GM12878 (cell line): Measurements from ENCODE around the gene MTM1. TPM values are rescaled to one million over a fixed set of nuclear protein-coding genes. Genes with fewer than 3 reads are reported as not detected.

Source experiments
- ATAC-seq: fragments of 200-7000 bp; cut with Tn5 transposase; 3 replicates; pipeline ENCODE4 v1.9.1; 2020; ENCODE audit warnings: mild to moderate bottlenecking, moderate library complexity
- BruUV-seq: library from RNA; stranded (reverse); fragments of 400-500 nt; replicated peaks from 2 replicates; lab custom pipeline; 2021; lab: Mats Ljungman, UMichigan
- CTCF ChIA-PET: fragments of 300-600 bp; sonication (Branson Sonifier 250); formaldehyde crosslinking; extraction: SDS; loops from one replicate; lab custom pipeline; 2021; ENCODE audit warnings: inconsistent platforms; lab: Yijun Ruan, JAX
- POLR2A ChIA-PET: fragments of 350-600 bp; formaldehyde crosslinking; extraction: SDS; loops from one replicate; lab custom pipeline; 2021; ENCODE audit warnings: inconsistent platforms; lab: Charles Lee
- RAD21 ChIA-PET: fragments of 300-600 bp; sonication (Branson Sonifier 250); formaldehyde crosslinking; loops from one replicate; lab custom pipeline; 2023; ENCODE audit warnings: antibody characterized with exemption; ENCODE audit not compliant: unreplicated experiment; lab: Charles Lee
- SMC1A ChIA-PET: fragments of 300-600 bp; sonication (Branson Sonifier 250); formaldehyde crosslinking; loops from one replicate; lab custom pipeline; 2023; ENCODE audit not compliant: unreplicated experiment, uncharacterized antibody; lab: Charles Lee
- DNase-seq: peaks from one replicate; pipeline ENCODE4 v3.0.0-alpha.2; 2011; ENCODE audit warnings: low read depth, low spot score
- FAIRE-seq: peaks from 3 replicates; lab custom pipeline; 2011; peaks lifted over from hg19 to GRCh38; lab: Jason Lieb, UNC
- H2AFZ ChIP-seq: 2 replicates; pipeline ENCODE4 v1.6.0; 2011; ENCODE audit warnings: low read depth, low read length, control low read depth; ENCODE audit not compliant: control insufficient read depth
- H3K27ac ChIP-seq: 2 replicates; pipeline ENCODE4 v1.5.1; 2011; ENCODE audit warnings: control low read depth; ENCODE audit not compliant: control insufficient read depth, insufficient read depth
- H3K27me3 ChIP-seq, 2 experiments: replicated peaks in 1 of 2; 2 replicates each; pipeline versions ENCODE4 v1.6.0 to v1.6.1; 2011; ENCODE audit warnings: low read length in 1 of 2; ENCODE audit not compliant: control insufficient read depth in 2 of 2, insufficient read depth in 2 of 2
- H3K36me3 ChIP-seq, 2 experiments: 2 replicates each; pipeline ENCODE4 v1.5.1; 2011; ENCODE audit warnings: low read length in 1 of 2; ENCODE audit not compliant: control insufficient read depth in 2 of 2, insufficient read depth in 2 of 2
- H3K4me1 ChIP-seq: 2 replicates; pipeline ENCODE4 v1.6.1; 2011; ENCODE audit warnings: mild to moderate bottlenecking, low read length, moderate library complexity, mixed read lengths; ENCODE audit not compliant: control insufficient read depth, insufficient read depth
- H3K4me2 ChIP-seq: 2 replicates; pipeline ENCODE4 v1.6.0; 2011; ENCODE audit warnings: control low read depth; ENCODE audit not compliant: control insufficient read depth, insufficient read depth
- H3K4me3 ChIP-seq: fragments of 200-600 bp; sonication (generic); 2 replicates; pipeline ENCODE4 v1.5.1; 2016
- H3K79me2 ChIP-seq: 2 replicates; pipeline ENCODE4 v1.6.0; 2011; ENCODE audit warnings: low read length; ENCODE audit not compliant: control insufficient read depth, insufficient read depth
- H3K9ac ChIP-seq: 2 replicates; pipeline ENCODE4 v1.8.0; 2011; ENCODE audit warnings: low read length, control low read depth, mixed read lengths; ENCODE audit not compliant: control insufficient read depth, insufficient read depth
- H3K9me3 ChIP-seq: replicated peaks from 3 replicates; pipeline ENCODE4 v1.5.1; 2011; ENCODE audit warnings: mild to moderate bottlenecking, low read length; ENCODE audit not compliant: control insufficient read depth, insufficient read depth
- H4K20me1 ChIP-seq: 2 replicates; pipeline ENCODE4 v1.6.0; 2011; ENCODE audit not compliant: control insufficient read depth, insufficient read depth
- ATF7 ChIP-seq: fragments of 450-650 bp; IDR thresholded peaks from 2 replicates; pipeline ENCODE4 v1.6.1; 2016; ENCODE audit warnings: low read depth, mild to moderate bottlenecking
- BRCA1 ChIP-seq: IDR thresholded peaks from 2 replicates; pipeline ENCODE4 v1.6.1; 2011; ENCODE audit warnings: low read depth, low read length, improper control_type of control experiment
- CHD1 ChIP-seq: IDR thresholded peaks from 2 replicates; pipeline ENCODE4 v1.6.1; 2012; ENCODE audit warnings: low read depth, low read length, improper control_type of control experiment
- CHD2 ChIP-seq: IDR thresholded peaks from 2 replicates; pipeline ENCODE4 v1.6.1; 2011; ENCODE audit warnings: low read depth, low read length, improper control_type of control experiment, borderline replicate concordance
- CHD4 ChIP-seq: fragments of 200-600 bp; sonication (generic); IDR thresholded peaks from 2 replicates; pipeline ENCODE4 v1.6.1; 2016; ENCODE audit warnings: mild to moderate bottlenecking
- HDAC6 ChIP-seq: fragments of 200-600 bp; sonication (generic); IDR thresholded peaks from one replicate; pipeline ENCODE4 v1.8.0; 2017; ENCODE audit warnings: antibody characterized with exemption; ENCODE audit not compliant: unreplicated experiment
- MLLT1 ChIP-seq: fragments of 450-650 bp; IDR thresholded peaks from 2 replicates; pipeline ENCODE4 v1.6.1; 2016; ENCODE audit warnings: mild to moderate bottlenecking
- MTA3 ChIP-seq: IDR thresholded peaks from 2 replicates; pipeline ENCODE4 v1.6.1; 2012; ENCODE audit warnings: low read length, inconsistent platforms, borderline replicate concordance
- POU2F2 ChIP-seq: IDR thresholded peaks from 3 replicates; pipeline ENCODE4 v1.6.1; 2011; ENCODE audit warnings: low read depth, mild to moderate bottlenecking, low read length, borderline replicate concordance
- SMAD1 ChIP-seq: fragments of 450-650 bp; IDR thresholded peaks from 2 replicates; pipeline ENCODE4 v1.6.1; 2018; ENCODE audit warnings: mild to moderate bottlenecking, low read depth; ENCODE audit not compliant: partially characterized antibody
- SRF ChIP-seq, 2 experiments: IDR thresholded peaks; 2 replicates each; pipeline ENCODE4 v1.6.1; 2011; ENCODE audit warnings: low read depth in 2 of 2, low read length in 2 of 2, mild to moderate bottlenecking in 1 of 2, moderate library complexity in 1 of 2
- STAT3 ChIP-seq: IDR thresholded peaks from 2 replicates; pipeline ENCODE4 v1.6.1; 2011; ENCODE audit warnings: low read depth, low read length, improper control_type of control experiment
- SUPT20H ChIP-seq: IDR thresholded peaks from 2 replicates; pipeline ENCODE4 v1.6.1; 2011; ENCODE audit warnings: low read depth, mild to moderate bottlenecking, low read length, moderate library complexity, borderline replicate concordance; ENCODE audit not compliant: control insufficient read depth
- TARDBP ChIP-seq: IDR thresholded peaks from 2 replicates; pipeline ENCODE4 v1.6.1; 2016; ENCODE audit warnings: borderline replicate concordance
- ZNF207 ChIP-seq: fragments of 450-650 bp; IDR thresholded peaks from 2 replicates; pipeline ENCODE4 v1.6.1; 2014; ENCODE audit warnings: antibody characterized with exemption, mild to moderate bottlenecking, borderline replicate concordance
- WGBS: methylation state at CpG from one replicate; pipeline ENCODE4 v1.1.6; 2016; ENCODE audit warnings: low lambda C conversion rate; ENCODE audit not compliant: insufficient replicate concordance, insufficient coverage; ENCODE audit errors: missing lambda C conversion rate; 5-methylcytosine and 5-hydroxymethylcytosine counted together
- in situ Hi-C: fragments of 300-500 bp; cut with MboI; formaldehyde crosslinking; loops from 9 replicates; pipeline ENCODE4 v1.14.3; 2018; ENCODE audit warnings: mixed read lengths
- intact Hi-C: fragments of 100-400 bp; cut with micrococcal nuclease; formaldehyde crosslinking; loops from one replicate; pipeline ENCODE4 v1.14.2; 2022; ENCODE audit not compliant: unreplicated experiment
- polyA plus RNA-seq, 11 experiments: library from polyadenylated mRNA; depleted of rRNA in 4 of 11; unstranded in 6 of 11; stranded (reverse) in 5 of 11; fragments of >200 nt; fragmentation: Nextera tagmentation in 4 of 11; fragmentation: Illumina TruSeq in 1 of 11; extraction: Ambion mirVana in 4 of 11; extraction: Trizol in 1 of 11; gene quantifications; 1 replicate in 1 of 11; 2 replicates in 10 of 11; pipeline versions ENCODE4 v1.2.1 to v1.2.3, GENCODE V29; 2011 to 2016; ENCODE audit warnings: inconsistent platforms in 2 of 11, missing spikeins in 2 of 11, low read depth in 1 of 11
- total RNA-seq, 4 experiments: library from RNA; depleted of rRNA in 3 of 4; stranded (reverse); fragments of >200 nt in 3 of 4; fragmentation: Illumina TruSeq in 1 of 4; extraction: Trizol in 1 of 4; gene quantifications; 2 replicates each; pipeline versions ENCODE4 v1.2.1 to v1.2.3, GENCODE V29; 2013 to 2021
- TF ChIP-seq, protein P1 (sequence below): fragments of 450-650 bp; IDR thresholded peaks from 2 replicates; pipeline ENCODE4 v1.6.1; 2018; ENCODE audit warnings: mild to moderate bottlenecking, low read depth, moderate library complexity; ENCODE audit not compliant: partially characterized antibody
- TF ChIP-seq, protein P2 (sequence below): IDR thresholded peaks from 2 replicates; pipeline ENCODE4 v1.6.1; 2012; ENCODE audit warnings: low read depth, low read length, improper control_type of control experiment

The MTM1 gene
- total and polyA plus RNA-seq, 10 of the 15 experiments (the other 5 are each of a cell fraction or from before 2014, with no cell fraction given), result 3.9 to 13.3 (median 8.4) TPM

DNA sequence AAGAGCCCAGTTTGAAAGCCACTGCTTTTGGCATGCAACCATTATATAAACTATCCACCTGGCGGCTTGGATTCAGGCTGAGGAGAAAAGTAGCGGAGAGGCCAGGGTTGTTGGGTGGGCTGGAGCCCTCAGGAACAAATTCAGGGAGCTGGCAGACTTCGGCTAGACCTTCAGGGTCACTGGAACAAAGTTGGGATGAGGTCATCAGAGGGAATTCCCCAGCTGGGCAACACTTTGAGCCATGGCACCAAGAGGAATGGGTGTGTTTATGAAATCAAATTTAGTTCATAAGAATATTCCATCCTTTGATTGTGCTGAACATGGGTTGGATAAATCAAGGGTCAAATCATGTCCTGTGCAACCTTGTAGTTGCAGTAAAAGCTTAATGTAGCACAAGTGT is 146.8 kb downstream of the MTM1 start (continued):
- TF ChIP-seq, protein P1, sequence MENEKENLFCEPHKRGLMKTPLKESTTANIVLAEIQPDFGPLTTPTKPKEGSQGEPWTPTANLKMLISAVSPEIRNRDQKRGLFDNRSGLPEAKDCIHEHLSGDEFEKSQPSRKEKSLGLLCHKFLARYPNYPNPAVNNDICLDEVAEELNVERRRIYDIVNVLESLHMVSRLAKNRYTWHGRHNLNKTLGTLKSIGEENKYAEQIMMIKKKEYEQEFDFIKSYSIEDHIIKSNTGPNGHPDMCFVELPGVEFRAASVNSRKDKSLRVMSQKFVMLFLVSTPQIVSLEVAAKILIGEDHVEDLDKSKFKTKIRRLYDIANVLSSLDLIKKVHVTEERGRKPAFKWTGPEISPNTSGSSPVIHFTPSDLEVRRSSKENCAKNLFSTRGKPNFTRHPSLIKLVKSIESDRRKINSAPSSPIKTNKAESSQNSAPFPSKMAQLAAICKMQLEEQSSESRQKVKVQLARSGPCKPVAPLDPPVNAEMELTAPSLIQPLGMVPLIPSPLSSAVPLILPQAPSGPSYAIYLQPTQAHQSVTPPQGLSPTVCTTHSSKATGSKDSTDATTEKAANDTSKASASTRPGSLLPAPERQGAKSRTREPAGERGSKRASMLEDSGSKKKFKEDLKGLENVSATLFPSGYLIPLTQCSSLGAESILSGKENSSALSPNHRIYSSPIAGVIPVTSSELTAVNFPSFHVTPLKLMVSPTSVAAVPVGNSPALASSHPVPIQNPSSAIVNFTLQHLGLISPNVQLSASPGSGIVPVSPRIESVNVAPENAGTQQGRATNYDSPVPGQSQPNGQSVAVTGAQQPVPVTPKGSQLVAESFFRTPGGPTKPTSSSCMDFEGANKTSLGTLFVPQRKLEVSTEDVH, result no peak
- TF ChIP-seq SRF (IDR thresholded peaks at IDR 0.05; ENCODE audit: low read depth in 2 of 2, low read length in 2 of 2) (no peak), MTA3 (no peak), SMAD1 (no peak), CHD1 (no peak), TARDBP (no peak), POU2F2 (no peak)
- TF ChIP-seq, protein P2, sequence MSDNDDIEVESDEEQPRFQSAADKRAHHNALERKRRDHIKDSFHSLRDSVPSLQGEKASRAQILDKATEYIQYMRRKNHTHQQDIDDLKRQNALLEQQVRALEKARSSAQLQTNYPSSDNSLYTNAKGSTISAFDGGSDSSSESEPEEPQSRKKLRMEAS, result no peak
- TF ChIP-seq, all 136 proteins: peak for 0

GRCh38 chrX:150719621-150720020 is 151.2 kb downstream of the MTM1 start:
- no peak for FAIRE-seq
- no TSS peak for BruUV-seq
- Histone ChIP-seq H2AFZ (no peak overlapping the region), H3K27ac (no peak overlapping the region), H4K20me1 (no peaks in the 10 kb centered on the region), H3K27me3 (no peaks in the 10 kb centered on the region), H3K4me1 (no peaks in the 10 kb centered on the region), H3K4me2 (no peak overlapping the region), H3K79me2 (no peaks in the 10 kb centered on the region), H3K9ac (no peak overlapping the region), H3K36me3 (no peaks in the 10 kb centered on the region; a peak in 1 of 4 replicates), H3K9me3 (no peaks in the 10 kb centered on the region), H3K4me3 (no peak overlapping the region)
- RAD21 ChIA-PET, result interaction anchor here (1.1 kb wide), 1 partner anchor 27 kb away, joined by 3 read pairs; no protein-coding TSS in a partner anchor
- no peak for ATAC-seq
- POLR2A ChIA-PET, result no interaction called here
- SMC1A ChIA-PET, result interaction anchor here (0.7 to 9.9 kb wide), 4 partner anchors 11 to 37 kb away, joined by 3 to 132 read pairs (median 7); no protein-coding TSS in a partner anchor
- intact Hi-C loops, result loop anchor here (10.0 kb wide), 1 partner anchor 175 kb away; no protein-coding TSS in a partner anchor
- in situ Hi-C loops, result loop anchor here (10.0 kb wide), 1 partner anchor 765 kb away; no protein-coding TSS in a partner anchor
- 54% methylated on average over 4 of the region's 4 CpGs for WGBS
- DNase-seq, result no peak
- TF ChIP-seq HDAC6 (no peak), STAT3 (no peak), CHD4 (no peak), CHD2 (no peak), MLLT1 (no peak), BRCA1 (no peak), ATF7 (no peak), SUPT20H (no peak), ZNF207 (no peak)
- CTCF ChIA-PET, result interaction anchor here (0.8 to 5.1 kb wide), 5 partner anchors 10 to 308 kb away, joined by 3 to 68 read pairs (median 5); no protein-coding TSS in a partner anchor
